WTC11 (cell line): ENCODE measurements around the gene SPSB3. TPM values are rescaled to one million over a fixed set of nuclear protein-coding genes. Genes with fewer than 3 reads are reported as not detected.

ENCODE experiments used
- AFF4 ChIP-seq: sonication (generic); formaldehyde crosslinking; IDR thresholded peaks from 2 replicates; pipeline ENCODE4 v1.8.1; 2023; ENCODE audit warnings: mild to moderate bottlenecking, missing genetic modification reagents, borderline replicate concordance
- ATF3 ChIP-seq: sonication (generic); formaldehyde crosslinking; conservative IDR thresholded peaks from 2 replicates; pipeline ENCODE4 v1.8.1; 2022; ENCODE audit warnings: mild to moderate bottlenecking, missing genetic modification reagents
- CDX4 ChIP-seq: fragments of 250-450 bp; sonication (Bioruptor Pico); IDR thresholded peaks from 2 replicates; pipeline ENCODE4 v1.9.0; 2021; ENCODE audit warnings: moderate library complexity, mild to moderate bottlenecking, inconsistent platforms, borderline replicate concordance
- E2F4 ChIP-seq: sonication (generic); formaldehyde crosslinking; IDR thresholded peaks from 2 replicates; pipeline ENCODE4 v1.8.1; 2022; ENCODE audit warnings: low read depth, mild to moderate bottlenecking, moderate library complexity, missing genetic modification reagents, borderline replicate concordance
- ELF4 ChIP-seq: sonication (generic); formaldehyde crosslinking; IDR thresholded peaks from 2 replicates; pipeline ENCODE4 v1.8.1; 2022; ENCODE audit warnings: low read depth, mild to moderate bottlenecking, moderate library complexity, missing genetic modification reagents
- EMX1 ChIP-seq: fragments of 250-450 bp; sonication (Bioruptor Pico); IDR thresholded peaks from 2 replicates; pipeline ENCODE4 v1.8.0; 2021; ENCODE audit warnings: mild to moderate bottlenecking
- ESRRA ChIP-seq: sonication (generic); formaldehyde crosslinking; IDR thresholded peaks from 2 replicates; pipeline ENCODE4 v1.8.1; 2022; ENCODE audit warnings: mild to moderate bottlenecking, missing genetic modification reagents, borderline replicate concordance
- FOXJ3 ChIP-seq: sonication (generic); formaldehyde crosslinking; IDR thresholded peaks from 2 replicates; pipeline ENCODE4 v1.9.0; 2021; ENCODE audit warnings: missing genetic modification reagents, mild to moderate bottlenecking, borderline replicate concordance
- HMGXB4 ChIP-seq: sonication (generic); formaldehyde crosslinking; IDR thresholded peaks from 2 replicates; pipeline ENCODE4 v1.8.1; 2023; ENCODE audit warnings: mild to moderate bottlenecking, moderate library complexity, missing genetic modification reagents
- PRDM15 ChIP-seq: sonication (generic); formaldehyde crosslinking; IDR thresholded peaks from 2 replicates; pipeline ENCODE4 v1.8.0; 2022; ENCODE audit warnings: missing genetic modification reagents
- PRRX2 ChIP-seq: fragments of 250-450 bp; sonication (Bioruptor Pico); IDR thresholded peaks from 2 replicates; pipeline ENCODE4 v1.8.0; 2021; ENCODE audit warnings: mild to moderate bottlenecking
- RELA ChIP-seq: sonication (generic); formaldehyde crosslinking; IDR thresholded peaks from 2 replicates; pipeline ENCODE4 v1.8.1; 2022; ENCODE audit warnings: missing genetic modification reagents, mild to moderate bottlenecking, borderline replicate concordance
- SMAD4 ChIP-seq: sonication (generic); formaldehyde crosslinking; IDR thresholded peaks from 2 replicates; pipeline ENCODE4 v1.8.0; 2022; ENCODE audit warnings: mild to moderate bottlenecking, missing genetic modification reagents
- SOX15 ChIP-seq: fragments of 250-450 bp; sonication (Bioruptor Pico); IDR thresholded peaks from 2 replicates; pipeline ENCODE4 v1.9.0; 2021; ENCODE audit warnings: mild to moderate bottlenecking
- USF1 ChIP-seq: sonication (generic); formaldehyde crosslinking; IDR thresholded peaks from 2 replicates; pipeline ENCODE4 v1.8.0; 2022; ENCODE audit warnings: mild to moderate bottlenecking, missing genetic modification reagents
- ZNF121 ChIP-seq: sonication (generic); formaldehyde crosslinking; IDR thresholded peaks from 2 replicates; pipeline ENCODE4 v1.8.0; 2023; ENCODE audit warnings: missing genetic modification reagents
- ZNF671 ChIP-seq: fragments of 250-450 bp; sonication (Bioruptor Pico); IDR thresholded peaks from 2 replicates; pipeline ENCODE4 v1.8.0; 2021; ENCODE audit warnings: mild to moderate bottlenecking
- total RNA-seq: library from RNA; stranded (reverse); gene quantifications from 3 replicates; pipeline ENCODE4 v1.2.3, GENCODE V29; 2021
- TF ChIP-seq, protein P1 (sequence below): fragments of 250-450 bp; sonication (Bioruptor Pico); IDR thresholded peaks from 2 replicates; pipeline ENCODE4 v1.8.0; 2021; ENCODE audit warnings: mild to moderate bottlenecking
- TF ChIP-seq, protein P2 (sequence below): sonication (generic); formaldehyde crosslinking; IDR thresholded peaks from 2 replicates; pipeline ENCODE4 v1.8.0; 2023; ENCODE audit warnings: missing genetic modification reagents
- TF ChIP-seq, protein P3 (sequence below): sonication (generic); formaldehyde crosslinking; IDR thresholded peaks from 2 replicates; pipeline ENCODE4 v1.8.1; 2022; ENCODE audit warnings: low read depth, missing genetic modification reagents, borderline replicate concordance

Gene SPSB3
- total RNA-seq, 1 experiment from 2014 or later, result 32.8 TPM

- TF ChIP-seq, protein P1, sequence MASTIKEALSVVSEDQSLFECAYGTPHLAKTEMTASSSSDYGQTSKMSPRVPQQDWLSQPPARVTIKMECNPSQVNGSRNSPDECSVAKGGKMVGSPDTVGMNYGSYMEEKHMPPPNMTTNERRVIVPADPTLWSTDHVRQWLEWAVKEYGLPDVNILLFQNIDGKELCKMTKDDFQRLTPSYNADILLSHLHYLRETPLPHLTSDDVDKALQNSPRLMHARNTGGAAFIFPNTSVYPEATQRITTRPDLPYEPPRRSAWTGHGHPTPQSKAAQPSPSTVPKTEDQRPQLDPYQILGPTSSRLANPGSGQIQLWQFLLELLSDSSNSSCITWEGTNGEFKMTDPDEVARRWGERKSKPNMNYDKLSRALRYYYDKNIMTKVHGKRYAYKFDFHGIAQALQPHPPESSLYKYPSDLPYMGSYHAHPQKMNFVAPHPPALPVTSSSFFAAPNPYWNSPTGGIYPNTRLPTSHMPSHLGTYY (CRISPR knock-in tag), result no peak
- TF ChIP-seq ZNF671 (CRISPR knock-in tag) (no peak), PRRX2 (CRISPR knock-in tag) (no peak), PRDM15 (CRISPR knock-in tag) (0 out of 2 replicates have a peak, but pooled peaks have one; percentile 52), AFF4 (CRISPR knock-in tag) (peak; percentile 45; the same call in 1 of the 2 replicates), HMGXB4 (CRISPR knock-in tag) (0 out of 2 replicates have a peak, but pooled peaks have one; percentile 62), CDX4 (no peak), FOXJ3 (CRISPR knock-in tag) (no peak), RELA (CRISPR knock-in tag) (peak; percentile 91; the same call in 1 of the 2 replicates), SMAD4 (CRISPR knock-in tag) (0 out of 2 replicates have a peak, but pooled peaks have one; percentile 16), ELF4 (CRISPR knock-in tag) (no peak), E2F4 (peak; percentile 68; the same call in 1 of the 2 replicates), SOX15 (CRISPR knock-in tag) (no peak), ZNF121 (CRISPR knock-in tag) (0 out of 2 replicates have a peak, but pooled peaks have one; percentile 64), ESRRA (CRISPR knock-in tag) (peak; percentile 95; the same call in 1 of the 2 replicates), ATF3 (CRISPR knock-in tag) (0 out of 2 replicates have a peak, but pooled peaks have one; percentile 42), USF1 (CRISPR knock-in tag) (peak; percentile 69; the same call in 1 of the 2 replicates), EMX1 (no peak)
- TF ChIP-seq, protein P2, sequence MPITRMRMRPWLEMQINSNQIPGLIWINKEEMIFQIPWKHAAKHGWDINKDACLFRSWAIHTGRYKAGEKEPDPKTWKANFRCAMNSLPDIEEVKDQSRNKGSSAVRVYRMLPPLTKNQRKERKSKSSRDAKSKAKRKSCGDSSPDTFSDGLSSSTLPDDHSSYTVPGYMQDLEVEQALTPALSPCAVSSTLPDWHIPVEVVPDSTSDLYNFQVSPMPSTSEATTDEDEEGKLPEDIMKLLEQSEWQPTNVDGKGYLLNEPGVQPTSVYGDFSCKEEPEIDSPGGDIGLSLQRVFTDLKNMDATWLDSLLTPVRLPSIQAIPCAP, result peak; percentile 82; the same call in 1 of the 2 replicates
- TF ChIP-seq, protein P3, sequence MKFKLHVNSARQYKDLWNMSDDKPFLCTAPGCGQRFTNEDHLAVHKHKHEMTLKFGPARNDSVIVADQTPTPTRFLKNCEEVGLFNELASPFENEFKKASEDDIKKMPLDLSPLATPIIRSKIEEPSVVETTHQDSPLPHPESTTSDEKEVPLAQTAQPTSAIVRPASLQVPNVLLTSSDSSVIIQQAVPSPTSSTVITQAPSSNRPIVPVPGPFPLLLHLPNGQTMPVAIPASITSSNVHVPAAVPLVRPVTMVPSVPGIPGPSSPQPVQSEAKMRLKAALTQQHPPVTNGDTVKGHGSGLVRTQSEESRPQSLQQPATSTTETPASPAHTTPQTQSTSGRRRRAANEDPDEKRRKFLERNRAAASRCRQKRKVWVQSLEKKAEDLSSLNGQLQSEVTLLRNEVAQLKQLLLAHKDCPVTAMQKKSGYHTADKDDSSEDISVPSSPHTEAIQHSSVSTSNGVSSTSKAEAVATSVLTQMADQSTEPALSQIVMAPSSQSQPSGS, result 0 out of 2 replicates have a peak, but pooled peaks have one; percentile 78
Observed at GRCh38 chr16:1763521-1764511, 18.6 kb downstream of the SPSB3 start (continued).
